SK-N-SH treated with all-trans-retinoic acid at 6 μM for 48 hours (cell line): ENCODE results near the gene STXBP1.

Experiments used
- ESRRG ChIP-seq: fragments of 250-450 bp; sonication (Bioruptor Pico); IDR thresholded peaks from 2 replicates; pipeline ENCODE4 v1.6.1; 2021; ENCODE audit warnings: mild to moderate bottlenecking
- PATZ1 ChIP-seq: fragments of 250-450 bp; sonication (Bioruptor Pico); IDR thresholded peaks from 2 replicates; pipeline ENCODE4 v1.8.0; 2020; ENCODE audit warnings: mild to moderate bottlenecking, moderate library complexity, borderline replicate concordance
- ZC3H10 ChIP-seq: fragments of 250-450 bp; sonication (Bioruptor Pico); IDR thresholded peaks from 2 replicates; pipeline ENCODE4 v1.5.1; 2021; ENCODE audit warnings: mild to moderate bottlenecking, moderate library complexity
- ZFP3 ChIP-seq: fragments of 250-450 bp; sonication (Bioruptor Pico); IDR thresholded peaks from 2 replicates; pipeline ENCODE4 v1.5.0; 2020; ENCODE audit warnings: mild to moderate bottlenecking, moderate library complexity
- ZFP30 ChIP-seq: fragments of 450-650 bp; formaldehyde crosslinking; IDR thresholded peaks from 2 replicates; pipeline ENCODE4 v1.5.0; 2022; ENCODE audit warnings: mild to moderate bottlenecking, moderate library complexity
- ZNF70 ChIP-seq: fragments of 450-650 bp; formaldehyde crosslinking; IDR thresholded peaks from 2 replicates; pipeline ENCODE4 v1.5.0; 2020; ENCODE audit warnings: mild to moderate bottlenecking, moderate library complexity

GRCh38 chr9:127728808-127729207 is 116.7 kb downstream of the STXBP1 start:
- TF ChIP-seq ZNF70 (CRISPR knock-in tag) (no peak), ZFP3 (CRISPR knock-in tag) (no peak), ESRRG (CRISPR knock-in tag) (no peak), ZFP30 (CRISPR knock-in tag) (no peak), PATZ1 (CRISPR knock-in tag) (no peak), ZC3H10 (CRISPR knock-in tag) (no peak)
